SK-N-SH (cell line): Measurements from ENCODE around the gene TPO.

Experiments used
- CHD2 ChIP-seq: fragments of 150-350 bp; IDR thresholded peaks from 2 replicates; pipeline ENCODE4 v1.6.1; 2018; ENCODE audit warnings: low read length; ENCODE audit not compliant: partially characterized antibody
- CTCF ChIP-seq: fragments of 200-600 bp; sonication (generic); IDR thresholded peaks from 2 replicates; pipeline ENCODE4 v1.6.1; 2017; ENCODE audit warnings: antibody characterized with exemption, mild to moderate bottlenecking, moderate library complexity
- EP300 ChIP-seq, 2 experiments: IDR thresholded peaks; 2 replicates each; pipeline versions ENCODE4 v1.4.0 to v1.6.1; 2012; ENCODE audit warnings: borderline replicate concordance in 1 of 2, low read depth in 1 of 2, low read length in 1 of 2
- FOSL2 ChIP-seq: IDR thresholded peaks from 2 replicates; pipeline ENCODE4 v1.4.0; 2012; ENCODE audit warnings: low read depth, mild to moderate bottlenecking, moderate library complexity, borderline replicate concordance
- FOXJ3 ChIP-seq: sonication (generic); formaldehyde crosslinking; IDR thresholded peaks from 2 replicates; pipeline ENCODE4 v1.5.1; 2020; ENCODE audit warnings: mild to moderate bottlenecking, missing genetic modification reagents
- GATA2 ChIP-seq: sonication (generic); formaldehyde crosslinking; IDR thresholded peaks from 2 replicates; pipeline ENCODE4 v1.5.0; 2020; ENCODE audit warnings: mild to moderate bottlenecking, missing genetic modification reagents
- POLR2AphosphoS5 ChIP-seq: IDR thresholded peaks from 2 replicates; pipeline ENCODE4 v1.6.1; 2012; ENCODE audit warnings: low read depth, low read length
- RFX5 ChIP-seq: IDR thresholded peaks from 2 replicates; pipeline ENCODE4 v1.6.1; 2012; ENCODE audit warnings: mild to moderate bottlenecking, improper control_type of control experiment, low read length
- SMC3 ChIP-seq: IDR thresholded peaks from 2 replicates; pipeline ENCODE4 v1.6.1; 2012; ENCODE audit warnings: low read depth, low read length, improper control_type of control experiment
- TF ChIP-seq, protein P1 (sequence below): IDR thresholded peaks from 2 replicates; pipeline ENCODE4 v1.6.1; 2012; ENCODE audit warnings: mild to moderate bottlenecking, low read depth, low read length, moderate library complexity

DNA sequence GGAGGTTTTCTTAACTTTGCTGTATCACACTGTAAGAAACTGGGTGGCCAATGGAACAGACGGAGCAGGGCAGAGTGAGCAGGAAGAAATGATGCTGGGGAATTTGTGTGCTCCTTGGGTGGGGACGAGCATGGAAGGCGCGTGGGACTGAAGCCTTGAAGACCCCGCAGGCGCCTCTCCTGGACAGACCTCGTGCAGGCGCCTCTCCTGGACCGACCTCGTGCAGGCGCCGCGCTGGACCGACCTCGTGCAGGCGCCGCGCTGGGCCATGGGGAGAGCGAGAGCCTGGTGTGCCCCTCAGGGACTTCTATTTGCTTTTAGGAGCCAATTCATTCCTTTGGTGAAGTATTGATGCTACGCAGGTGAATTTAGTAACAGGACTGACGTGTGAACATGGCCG, 8.9 kb downstream of the TPO start:
- TF ChIP-seq EP300 (IDR thresholded peaks at IDR 0.05; ENCODE audit: borderline replicate concordance in 1 of 2, low read depth in 1 of 2, low read length in 1 of 2) (no peak), POLR2AphosphoS5 (no peak), RFX5 (no peak), CTCF (no peak), SMC3 (no peak), CHD2 (no peak), GATA2 (CRISPR knock-in tag) (no peak), FOSL2 (no peak), FOXJ3 (CRISPR knock-in tag) (no peak)
- TF ChIP-seq, protein P1, sequence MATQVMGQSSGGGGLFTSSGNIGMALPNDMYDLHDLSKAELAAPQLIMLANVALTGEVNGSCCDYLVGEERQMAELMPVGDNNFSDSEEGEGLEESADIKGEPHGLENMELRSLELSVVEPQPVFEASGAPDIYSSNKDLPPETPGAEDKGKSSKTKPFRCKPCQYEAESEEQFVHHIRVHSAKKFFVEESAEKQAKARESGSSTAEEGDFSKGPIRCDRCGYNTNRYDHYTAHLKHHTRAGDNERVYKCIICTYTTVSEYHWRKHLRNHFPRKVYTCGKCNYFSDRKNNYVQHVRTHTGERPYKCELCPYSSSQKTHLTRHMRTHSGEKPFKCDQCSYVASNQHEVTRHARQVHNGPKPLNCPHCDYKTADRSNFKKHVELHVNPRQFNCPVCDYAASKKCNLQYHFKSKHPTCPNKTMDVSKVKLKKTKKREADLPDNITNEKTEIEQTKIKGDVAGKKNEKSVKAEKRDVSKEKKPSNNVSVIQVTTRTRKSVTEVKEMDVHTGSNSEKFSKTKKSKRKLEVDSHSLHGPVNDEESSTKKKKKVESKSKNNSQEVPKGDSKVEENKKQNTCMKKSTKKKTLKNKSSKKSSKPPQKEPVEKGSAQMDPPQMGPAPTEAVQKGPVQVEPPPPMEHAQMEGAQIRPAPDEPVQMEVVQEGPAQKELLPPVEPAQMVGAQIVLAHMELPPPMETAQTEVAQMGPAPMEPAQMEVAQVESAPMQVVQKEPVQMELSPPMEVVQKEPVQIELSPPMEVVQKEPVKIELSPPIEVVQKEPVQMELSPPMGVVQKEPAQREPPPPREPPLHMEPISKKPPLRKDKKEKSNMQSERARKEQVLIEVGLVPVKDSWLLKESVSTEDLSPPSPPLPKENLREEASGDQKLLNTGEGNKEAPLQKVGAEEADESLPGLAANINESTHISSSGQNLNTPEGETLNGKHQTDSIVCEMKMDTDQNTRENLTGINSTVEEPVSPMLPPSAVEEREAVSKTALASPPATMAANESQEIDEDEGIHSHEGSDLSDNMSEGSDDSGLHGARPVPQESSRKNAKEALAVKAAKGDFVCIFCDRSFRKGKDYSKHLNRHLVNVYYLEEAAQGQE = no peak
